Suppressor macrophage treated with lipopolysaccharide for 4 hours (primary cell): ENCODE data around the gene PDLIM4.

Source experiments
- DNase-seq: peaks from one replicate; pipeline ENCODE4 v3.0.0-alpha.2; 2020

The PDLIM4 gene

DNA sequence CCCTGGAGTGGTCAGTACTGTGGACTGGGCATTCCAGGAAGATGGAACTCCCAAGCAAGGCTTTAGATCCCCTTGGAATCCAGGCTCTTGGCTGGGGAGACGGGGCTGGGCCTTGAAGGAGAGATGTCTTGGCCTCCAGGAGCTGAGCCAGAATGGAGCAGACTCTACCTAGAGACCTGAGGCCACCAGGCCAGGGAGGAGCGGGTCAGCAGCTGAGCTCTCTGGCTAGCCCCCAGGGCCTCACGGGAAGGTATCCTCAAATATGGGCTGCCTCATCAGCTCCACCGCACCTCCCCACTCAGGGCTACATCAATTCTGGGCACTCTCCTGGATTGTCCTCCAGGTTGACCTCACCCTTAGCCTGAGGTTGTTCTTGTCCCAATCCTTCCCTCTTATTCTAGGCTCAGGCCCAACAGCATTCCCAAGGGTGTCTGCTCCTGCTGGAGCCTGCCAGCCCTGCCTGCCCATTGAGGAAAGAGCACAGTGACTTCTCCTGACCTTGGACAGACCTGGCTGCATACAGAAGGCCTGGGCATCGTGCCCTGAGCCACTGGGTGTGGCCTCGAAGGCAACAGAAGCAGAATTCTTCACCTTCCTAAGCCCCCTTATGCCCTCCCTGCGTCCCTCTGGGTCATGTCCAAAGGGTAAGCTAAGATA, 3.0 kb upstream of the PDLIM4 start:
- DNase-seq, result no peak

DNA sequence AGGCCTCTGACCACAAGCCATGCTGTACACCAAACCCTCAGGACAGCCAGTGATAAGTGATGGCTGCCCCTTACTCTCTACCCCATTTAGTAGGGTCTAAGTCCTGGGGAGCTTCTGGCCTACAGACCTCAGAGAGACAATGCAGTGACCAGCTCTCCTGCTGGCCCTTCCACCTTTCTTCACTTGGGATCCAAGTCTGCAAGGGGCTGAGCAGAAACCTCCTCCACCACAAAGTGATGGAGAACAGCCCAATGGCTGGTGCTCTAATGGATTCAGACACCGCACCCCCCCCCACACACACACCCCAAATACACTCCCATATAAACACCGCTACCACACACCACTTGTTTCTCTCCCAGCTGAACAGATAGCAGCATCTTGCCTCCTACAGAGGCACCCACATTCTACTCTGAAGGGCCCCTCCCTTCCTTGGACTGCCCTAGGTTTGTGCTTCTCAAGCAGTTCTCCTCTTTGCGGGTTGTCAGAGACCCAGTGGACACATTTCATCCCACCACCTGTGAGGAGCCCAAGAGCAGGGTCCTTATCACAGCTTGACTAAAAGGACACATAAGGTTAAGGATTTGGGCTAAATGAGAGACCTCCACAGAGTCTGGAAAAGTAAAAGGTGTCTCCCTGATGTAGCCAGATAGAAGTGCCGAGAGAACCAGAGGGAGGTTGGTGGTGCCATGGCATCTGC, 1.3 kb upstream of the PDLIM4 start:
- no peak for DNase-seq

DNA sequence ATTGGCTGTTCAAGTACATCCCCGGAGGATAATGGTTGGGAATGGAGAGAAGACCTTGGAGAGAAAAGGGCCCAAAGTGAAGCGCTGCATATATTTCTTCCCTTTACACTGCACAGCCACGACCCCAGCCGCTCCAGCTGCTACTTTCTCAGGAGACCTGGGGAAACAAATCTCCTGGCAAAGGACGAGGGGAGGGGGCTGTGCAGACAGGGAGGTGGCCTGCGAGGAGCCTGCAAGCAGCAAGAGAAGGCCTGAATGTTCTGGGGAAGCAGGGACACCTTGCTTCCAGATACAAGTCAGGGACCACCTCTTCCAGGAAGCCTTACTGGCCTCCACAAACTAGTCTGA, 739 bp upstream of the PDLIM4 start:
- no peak for DNase-seq

DNA sequence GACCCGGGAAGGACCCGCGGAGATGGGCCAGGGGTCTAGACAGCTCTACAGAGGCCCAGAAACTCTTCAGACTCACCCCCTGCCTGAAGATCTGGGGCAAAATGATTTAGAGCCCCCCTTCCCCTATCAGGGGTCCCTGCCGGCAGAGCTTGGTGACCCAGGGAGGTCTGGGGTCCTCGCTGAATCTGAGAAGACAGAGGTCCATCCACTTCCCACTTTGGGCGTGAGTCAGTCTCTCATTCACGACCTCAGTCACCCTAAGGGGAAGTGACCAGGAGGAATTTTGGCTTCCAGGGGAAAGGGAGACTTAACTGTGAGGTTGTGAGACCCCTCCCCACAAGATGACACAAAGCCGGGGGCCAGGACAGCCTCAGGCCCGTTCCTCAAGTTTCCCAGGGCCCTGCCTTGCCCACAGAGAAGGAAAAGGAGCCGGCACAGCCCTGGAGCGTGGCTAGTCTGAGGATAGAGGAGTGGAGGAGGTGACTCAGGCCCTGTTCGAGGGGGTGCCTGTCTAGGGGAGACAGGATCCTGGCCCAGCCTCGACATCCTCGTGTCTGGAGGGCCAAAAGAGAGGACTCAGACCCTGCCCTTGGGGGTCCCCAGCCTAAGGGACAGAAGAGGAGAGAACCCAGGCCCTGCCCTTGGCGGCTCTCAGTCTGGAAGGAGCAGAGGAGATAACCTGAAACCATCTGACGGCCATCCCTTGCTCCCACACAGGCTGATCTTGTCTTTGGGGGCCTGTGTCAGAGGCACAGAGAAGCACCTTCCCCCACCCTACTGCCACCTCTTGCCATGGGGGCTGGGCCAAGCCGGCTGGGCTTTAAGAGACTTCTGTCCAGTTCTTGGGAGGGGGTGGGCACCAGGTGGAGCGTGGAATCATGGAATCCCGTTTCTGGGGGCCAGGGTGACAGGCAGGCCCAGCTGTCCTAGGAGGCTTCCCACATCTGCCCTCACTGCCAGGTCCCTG, 889 bp downstream of the PDLIM4 start:
- peak; percentile 72 for DNase-seq

DNA sequence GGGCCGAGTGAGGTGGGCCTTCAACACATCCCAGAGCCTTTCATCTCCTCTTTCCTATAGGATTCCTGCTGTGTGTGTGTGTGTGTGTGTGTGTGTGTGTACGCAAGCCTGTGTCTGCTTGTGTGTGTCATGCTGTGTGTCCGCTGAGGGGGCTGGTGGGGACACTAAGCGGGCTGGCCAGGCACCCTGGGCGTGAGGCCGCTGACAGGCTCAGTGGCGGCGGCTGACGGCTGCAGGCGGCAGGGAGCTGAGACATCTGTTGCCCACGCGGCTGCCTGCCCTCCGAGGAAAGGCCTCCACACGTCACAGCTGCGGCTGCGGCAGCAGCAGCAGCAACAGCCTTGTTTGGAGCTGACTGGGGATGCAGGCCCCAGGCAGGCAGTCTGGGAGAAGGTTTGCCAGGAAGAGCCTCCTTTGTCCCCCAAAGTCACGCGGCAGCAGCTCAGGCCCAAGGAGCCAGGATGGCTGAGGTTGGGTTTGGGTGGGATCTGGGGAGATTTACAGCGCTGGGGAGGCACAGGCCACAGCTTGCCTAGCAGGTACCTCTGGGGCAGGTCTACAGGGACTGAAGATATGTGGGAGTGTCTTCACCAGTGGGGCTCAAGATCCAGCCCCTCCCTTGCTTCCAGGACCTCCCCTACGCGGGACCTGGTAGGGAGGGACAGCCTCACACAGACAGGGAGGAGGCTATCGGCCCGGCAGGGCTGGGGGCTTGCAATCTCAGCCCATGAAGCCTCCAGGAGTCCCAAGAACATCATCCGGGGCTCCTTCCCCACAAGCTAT, 1.8 kb downstream of the PDLIM4 start:
- no peak for DNase-seq

DNA sequence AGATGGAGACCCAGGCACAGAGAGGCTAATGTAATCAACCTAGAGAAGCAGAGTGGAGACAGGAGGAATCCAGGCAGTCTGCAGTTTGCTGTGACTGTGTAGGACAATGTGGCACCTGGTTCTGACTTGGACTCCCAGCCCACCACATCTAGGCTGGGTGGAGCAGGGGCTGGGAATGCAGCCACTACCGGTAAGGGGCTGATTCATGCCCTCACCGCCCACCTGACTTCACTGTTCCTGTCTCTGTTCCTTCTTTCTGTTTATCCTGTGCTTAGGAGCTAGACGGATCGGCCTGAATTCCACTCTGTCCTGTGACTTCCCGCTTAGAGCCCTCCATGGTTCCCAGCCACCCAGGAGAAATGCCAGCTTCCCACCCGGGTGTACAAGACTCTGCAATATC, 2.6 kb downstream of the PDLIM4 start:
- peak; percentile 62 for DNase-seq

DNA sequence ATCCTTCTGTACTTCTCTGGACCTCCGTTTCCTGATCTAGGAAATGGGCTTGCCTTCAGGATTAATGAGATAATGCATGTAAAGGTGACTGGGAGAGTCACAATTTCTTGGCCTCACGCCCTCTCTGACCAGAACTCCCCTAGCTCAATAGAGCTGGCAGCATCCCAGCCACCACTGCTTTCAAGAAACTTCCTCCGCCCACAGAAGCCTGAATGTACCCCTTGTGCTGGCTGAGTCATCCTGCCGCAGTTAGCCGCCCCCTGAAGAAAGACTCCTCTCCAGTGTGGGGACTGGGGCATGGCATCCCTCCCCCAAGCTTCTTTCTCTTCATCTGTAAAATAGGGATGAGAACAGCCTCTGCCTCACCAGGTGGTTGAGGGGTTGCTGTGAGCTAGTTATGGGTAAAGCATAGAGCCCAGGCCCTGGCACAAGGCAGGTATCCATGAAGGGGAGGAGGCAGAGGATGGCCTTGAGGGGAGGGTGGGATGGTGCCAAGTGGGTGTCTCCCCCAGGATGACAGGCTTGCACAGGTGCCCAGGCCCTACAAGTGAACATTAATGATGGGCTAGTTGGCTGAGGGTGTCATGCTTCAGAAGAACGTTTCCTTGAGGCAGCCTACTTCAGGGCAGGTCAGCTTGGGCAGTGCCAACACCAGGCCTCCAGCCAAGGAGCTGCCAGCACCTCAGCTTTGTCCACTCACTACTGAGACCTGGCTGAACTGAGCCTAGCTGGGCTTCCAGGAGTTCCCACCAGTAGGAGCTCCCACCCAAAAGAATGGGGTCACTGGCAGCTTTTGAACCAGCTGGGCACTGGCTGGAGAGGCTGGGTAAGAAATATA, 3.4 kb downstream of the PDLIM4 start:
- DNase-seq, result peak; percentile 83

DNA sequence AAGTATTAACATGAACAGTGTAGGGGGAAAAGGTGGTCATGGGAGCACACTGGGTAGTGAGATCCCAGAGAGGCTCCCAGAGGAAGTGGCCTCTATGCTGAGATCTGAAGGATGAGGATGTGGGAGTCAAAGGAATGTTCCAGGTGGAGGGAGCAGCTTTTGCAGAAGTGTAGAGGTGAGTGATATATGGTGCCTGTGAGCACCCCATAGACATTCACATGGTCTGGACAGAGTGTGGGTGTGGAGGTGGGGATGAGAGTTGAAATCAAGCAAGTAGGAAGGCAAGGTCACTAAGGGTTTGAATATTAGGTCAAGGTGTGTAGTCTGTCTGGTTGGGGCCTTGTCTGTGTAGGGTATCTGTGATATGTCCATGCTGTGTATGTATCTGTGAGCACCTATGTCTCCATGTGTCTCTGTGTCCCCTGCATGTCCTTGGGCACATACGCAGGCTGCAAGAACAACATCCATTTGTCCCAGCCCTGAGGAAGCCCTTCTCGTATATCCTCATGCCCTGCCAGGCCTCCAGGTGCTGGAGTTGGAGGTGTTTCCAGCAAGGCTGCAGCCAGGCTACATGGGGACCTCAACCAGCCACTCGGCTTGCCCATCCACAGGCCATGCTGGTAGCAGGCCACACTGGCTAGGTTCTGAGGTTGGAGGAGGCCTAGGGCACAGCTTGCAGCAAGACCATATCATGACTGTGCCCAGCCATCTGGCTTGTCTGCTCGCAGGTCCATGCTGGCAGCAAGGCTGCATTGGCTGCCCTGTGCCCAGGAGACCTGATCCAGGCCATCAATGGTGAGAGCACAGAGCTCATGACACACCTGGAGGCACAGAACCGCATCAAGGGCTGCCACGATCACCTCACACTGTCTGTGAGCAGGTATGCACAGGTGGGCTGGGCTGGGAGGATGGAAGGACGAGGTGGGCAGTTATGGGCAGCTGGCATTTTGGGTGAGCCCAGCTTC, 4.7 kb downstream of the PDLIM4 start:
- no peak for DNase-seq

DNA sequence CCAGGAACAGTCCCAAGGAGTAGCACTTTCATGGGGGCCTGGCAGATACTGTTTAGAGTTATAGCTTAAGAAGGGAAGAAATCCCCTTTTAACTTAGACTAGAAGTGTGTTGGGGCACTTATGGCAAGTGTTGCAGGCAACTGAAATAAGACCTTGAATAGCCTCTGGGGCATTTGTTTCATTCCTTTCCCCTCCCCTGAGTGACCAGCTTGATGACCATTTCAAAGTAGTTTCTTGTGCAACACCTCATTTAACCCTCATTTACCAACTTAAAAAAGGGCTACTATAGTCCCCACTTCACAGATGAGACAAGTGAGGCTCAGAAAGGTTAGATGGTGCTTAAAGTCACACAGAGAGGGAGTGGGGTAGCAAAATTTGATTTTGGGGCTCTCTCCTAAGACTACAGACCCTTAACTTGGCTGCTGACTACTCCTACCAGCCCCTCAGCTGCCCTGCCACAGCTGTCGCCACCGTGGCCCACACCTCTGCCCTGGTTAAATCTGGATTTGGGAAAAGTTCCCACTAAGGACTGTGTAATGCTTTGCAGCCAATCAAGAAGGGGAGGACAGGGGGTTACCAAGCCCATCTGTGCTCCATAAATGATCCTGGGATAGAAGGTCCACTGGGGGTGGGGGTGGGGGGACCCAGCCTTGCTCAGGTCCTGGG, 5.5 kb downstream of the PDLIM4 start:
- DNase-seq, result peak; percentile 22

DNA sequence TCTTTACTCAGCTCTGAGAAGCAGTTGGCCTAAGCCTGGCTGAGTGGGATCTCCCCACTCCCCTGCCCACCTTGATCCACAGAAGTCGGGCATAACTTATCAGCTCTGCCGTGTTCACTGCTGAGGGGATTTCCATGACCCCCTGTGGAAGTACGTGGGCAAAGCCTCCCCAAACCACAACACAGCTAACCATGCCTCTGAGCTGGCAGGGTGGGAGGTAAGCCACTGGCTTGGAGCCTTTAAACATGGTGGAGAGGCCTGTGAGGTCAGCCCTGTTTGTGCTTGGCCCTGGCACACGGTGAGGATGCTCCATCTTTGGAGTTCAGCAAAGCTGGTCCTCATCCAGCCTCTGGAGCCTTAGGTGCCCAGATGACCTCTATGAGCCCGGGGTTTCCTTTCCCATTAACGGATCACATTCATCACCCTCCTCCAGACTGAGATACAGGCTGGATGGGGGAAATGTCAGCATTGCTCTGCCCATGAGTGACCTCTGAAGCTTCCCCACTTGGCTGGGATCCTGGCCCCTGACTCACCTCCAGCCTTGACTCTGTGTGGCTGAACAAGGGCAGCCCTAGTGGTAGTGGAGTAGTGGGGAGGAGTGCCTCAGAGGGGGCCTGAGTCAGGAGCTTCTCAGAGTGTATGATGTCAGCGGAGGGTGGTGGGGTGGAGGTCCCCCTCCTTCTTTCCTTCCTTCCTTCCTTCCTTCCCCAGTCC, 6.2 kb downstream of the PDLIM4 start:
- peak; percentile 76 for DNase-seq

DNA sequence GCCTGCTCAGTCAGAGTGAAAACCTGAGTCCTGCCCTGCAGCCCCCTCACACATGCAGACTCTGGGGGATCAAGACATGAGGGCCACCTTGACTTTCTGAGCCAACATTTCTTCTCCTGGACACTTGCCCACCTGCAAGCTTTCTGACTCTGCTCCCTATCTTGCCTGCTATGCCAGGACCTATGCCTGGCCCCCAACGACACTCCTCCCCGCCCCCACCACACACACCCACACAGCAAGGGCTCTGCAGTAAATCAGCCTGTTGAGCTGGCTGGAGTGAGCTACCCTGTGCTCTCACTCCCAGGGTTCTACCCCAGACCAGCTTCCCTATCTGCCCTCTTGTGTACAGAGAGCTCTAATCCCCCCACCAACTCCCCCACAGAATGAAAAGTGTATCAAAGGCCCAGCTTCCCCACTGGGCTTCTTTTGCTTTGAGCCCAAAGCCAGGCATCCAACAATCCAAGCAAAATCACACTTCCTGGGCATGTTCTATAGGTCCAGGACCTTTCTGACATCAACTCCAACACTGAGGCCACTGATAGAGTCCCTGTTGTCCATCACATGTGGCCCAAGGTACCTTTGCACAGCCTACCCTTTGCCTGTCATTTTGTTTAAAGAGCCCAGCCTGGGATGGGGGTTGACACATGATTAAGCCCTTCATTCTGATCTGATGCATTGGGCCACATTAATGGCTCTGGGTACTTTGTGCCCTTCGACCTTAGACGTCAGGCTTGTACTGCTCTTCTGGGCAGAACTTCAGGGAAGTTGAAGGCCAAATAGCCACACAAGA, 7.2 kb downstream of the PDLIM4 start:
- DNase-seq, result no peak

DNA sequence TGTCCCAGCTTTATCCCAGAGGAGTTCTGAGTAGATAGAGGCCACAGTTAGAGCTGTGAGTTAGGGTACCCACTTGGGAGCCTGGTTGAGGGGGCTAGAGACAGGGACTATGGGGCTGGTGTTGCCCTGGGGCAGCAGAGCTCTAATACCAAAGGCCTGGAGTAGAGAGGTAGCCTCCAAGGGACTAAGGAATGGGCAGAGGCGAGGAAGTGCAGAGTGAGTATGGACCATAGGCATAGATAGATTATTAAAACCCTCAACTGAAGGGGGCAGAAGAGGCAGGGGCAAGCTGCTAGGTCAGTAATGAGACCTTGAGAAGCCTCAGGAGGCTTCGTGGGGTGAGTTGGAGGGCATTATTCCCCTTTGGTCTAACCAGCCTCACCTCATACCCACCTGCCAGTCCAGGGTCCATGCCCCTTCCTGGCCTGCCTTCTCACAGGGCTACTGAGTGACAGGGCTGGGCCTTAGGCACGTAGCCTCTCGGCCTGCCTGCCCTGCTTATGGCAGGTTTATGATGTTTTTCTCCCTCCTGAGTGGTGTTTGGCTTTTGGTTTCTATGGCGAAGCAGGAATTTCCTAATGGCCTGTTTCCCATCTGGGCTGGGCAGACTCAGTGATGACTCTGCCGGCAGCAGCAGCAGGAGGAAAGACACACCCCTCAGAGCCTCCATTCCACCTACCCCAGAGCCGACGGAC, 8.0 kb downstream of the PDLIM4 start:
- DNase-seq, result peak; percentile 58

DNA sequence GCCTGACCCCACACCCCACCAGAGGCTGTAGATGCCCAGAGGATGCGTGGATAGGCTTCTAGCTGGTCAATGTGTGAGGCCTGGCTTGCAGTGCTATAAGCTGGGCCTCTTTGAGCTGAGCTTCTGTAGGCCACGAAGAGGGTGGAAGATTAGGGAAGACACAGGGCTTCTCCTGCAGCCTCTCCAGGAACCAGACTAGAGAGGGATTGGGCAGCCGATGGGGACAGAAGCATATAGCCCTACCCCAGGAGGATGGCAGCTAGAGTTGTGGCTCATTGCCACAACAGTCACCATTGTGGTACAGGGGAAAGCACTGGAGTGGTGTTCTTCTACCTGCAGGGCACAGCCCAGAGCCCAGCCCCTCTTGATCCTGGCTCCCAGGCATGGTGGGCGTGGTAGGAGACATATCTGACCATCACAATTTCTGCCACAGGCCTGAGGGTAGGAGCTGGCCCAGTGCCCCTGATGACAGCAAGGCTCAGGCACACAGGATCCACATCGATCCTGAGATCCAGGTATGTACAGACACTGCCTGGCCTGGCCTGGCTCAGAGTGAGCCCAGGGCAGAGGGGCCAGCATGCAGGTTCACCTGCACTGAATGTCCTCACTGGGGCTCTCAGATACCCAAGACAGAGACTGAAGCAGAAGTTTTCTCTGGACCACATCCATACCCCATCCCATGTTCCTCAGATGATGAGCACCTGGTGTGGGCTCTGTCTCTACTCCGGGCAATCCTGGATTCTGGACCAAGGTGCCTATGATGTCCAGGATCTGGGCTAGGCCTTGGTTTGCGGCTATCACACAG, 8.7 kb downstream of the PDLIM4 start:
- no peak for DNase-seq

DNA sequence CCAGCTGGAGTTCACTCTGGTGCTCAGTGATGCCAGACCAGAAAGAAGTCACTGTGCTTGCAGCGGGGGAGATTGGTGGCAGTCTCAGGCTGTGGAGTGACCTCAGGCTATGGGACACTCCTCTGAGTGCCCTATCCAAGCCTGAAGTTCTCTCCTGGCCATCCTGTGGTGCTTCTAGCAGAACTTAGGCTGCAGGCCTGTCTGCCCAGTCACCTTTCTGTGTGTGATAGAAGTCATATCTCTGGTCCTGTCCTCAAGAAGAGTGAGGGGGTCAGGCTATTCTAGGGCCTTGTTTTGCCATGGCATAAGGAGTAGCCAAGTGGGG, 9.3 kb downstream of the PDLIM4 start:
- no peak for DNase-seq

DNA sequence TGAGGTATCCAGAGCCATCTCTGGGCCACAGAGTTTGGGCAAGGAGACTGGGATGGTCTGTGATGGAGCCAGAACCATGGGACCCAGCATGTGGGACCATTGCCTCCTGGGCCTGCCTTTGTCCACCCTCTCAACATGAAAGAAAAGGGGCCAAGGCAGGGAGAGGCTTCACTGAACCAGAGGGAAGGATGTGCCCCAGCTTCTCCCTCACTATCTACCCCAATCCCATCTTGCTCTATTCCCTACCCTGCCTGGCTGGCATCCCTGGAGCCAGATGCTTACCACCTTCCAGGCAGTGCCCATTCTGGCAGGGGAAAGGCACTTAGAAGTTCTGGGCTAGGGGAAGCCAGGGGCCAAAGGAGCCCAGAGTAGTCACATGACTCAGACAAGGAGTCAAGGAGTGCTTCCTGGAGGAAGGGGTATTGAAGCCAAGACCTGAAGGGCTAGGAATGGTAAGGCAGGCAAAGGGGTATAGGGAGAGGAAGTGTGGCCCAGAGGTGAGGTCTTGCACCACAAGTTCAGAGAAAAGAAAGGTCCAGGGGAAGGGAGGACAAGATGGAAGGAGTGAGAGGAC, 9.8 kb downstream of the PDLIM4 start:
- DNase-seq, result no peak

DNA sequence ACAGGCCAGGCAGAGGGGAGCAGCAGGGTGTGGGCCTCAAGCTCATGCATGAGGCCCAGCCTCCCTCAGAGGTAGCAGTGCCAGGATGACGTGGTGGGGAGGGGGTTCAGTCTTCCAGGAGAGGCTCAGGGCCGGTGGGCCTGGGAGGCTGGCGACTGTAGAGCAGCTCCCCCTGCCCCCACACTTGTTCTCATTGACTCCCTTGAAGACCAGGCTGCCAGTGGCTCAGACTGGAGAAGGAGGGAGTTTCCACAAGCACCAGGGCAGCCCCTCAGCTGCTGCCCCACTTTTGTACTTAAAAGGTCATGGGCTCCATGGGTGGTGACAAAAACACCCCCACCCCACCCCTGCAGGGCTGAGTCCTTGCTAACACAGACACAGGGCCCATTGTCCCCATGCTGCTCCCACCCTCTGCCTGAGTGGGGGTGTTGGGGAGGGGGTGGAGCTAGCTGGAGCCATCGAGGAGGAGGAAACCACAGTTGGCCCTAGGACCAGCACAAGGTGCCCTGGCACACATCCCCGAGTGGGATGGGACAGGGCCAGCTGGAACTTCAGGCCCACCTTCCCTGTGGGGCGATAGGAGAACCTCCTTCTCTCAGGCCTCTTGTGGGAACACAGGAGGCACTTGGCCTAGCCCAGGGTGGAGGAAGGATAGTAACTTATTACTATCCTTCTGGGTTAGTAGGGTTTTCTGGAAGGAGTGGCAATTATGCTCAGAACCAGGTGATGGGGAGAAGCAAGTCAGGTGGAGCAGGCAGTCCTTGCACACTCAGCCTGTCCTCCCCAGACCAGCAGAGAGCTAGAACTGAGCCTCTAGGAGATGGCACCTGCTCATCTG, 10.7 kb downstream of the PDLIM4 start:
- no peak for DNase-seq
